GM23338 (cell line): ENCODE measurements around the gene ALOX15. TPM values are rescaled to one million over a fixed set of nuclear protein-coding genes. Genes with fewer than 3 reads are reported as not detected.

Experiments used
- ATAC-seq: fragments of 200-7000 bp; cut with Tn5 transposase; 3 replicates; pipeline ENCODE4 v1.9.1; 2020
- DNase-seq: peaks from one replicate; pipeline ENCODE4 v3.0.0-alpha.2; 2015; ENCODE audit warnings: low spot score
- H2AFZ ChIP-seq: fragments of 200-600 bp; sonication (generic); 2 replicates; pipeline ENCODE4 v1.8.0; 2016; ENCODE audit warnings: antibody characterized with exemption, mild to moderate bottlenecking, moderate library complexity
- H3F3A ChIP-seq: fragments of 200-600 bp; sonication (generic); replicated peaks from 2 replicates; pipeline ENCODE4 v1.8.0; 2017; ENCODE audit warnings: antibody characterized with exemption, mixed run types, low read depth
- H3K27ac ChIP-seq: fragments of 200-600 bp; sonication (generic); 2 replicates; pipeline ENCODE4 v1.6.1; 2016; ENCODE audit warnings: low read depth
- H3K27me3 ChIP-seq: fragments of 200-600 bp; sonication (generic); 2 replicates; pipeline ENCODE4 v1.8.0; 2016; ENCODE audit warnings: mild to moderate bottlenecking, mixed run types, moderate library complexity; ENCODE audit not compliant: insufficient read depth
- H3K36me3 ChIP-seq: fragments of 200-600 bp; sonication (generic); 2 replicates; pipeline ENCODE4 v1.8.0; 2016; ENCODE audit warnings: mild to moderate bottlenecking; ENCODE audit not compliant: insufficient read depth
- H3K4me1 ChIP-seq: fragments of 200-600 bp; sonication (generic); 2 replicates; pipeline ENCODE4 v1.8.0; 2016; ENCODE audit warnings: mild to moderate bottlenecking, moderate library complexity; ENCODE audit not compliant: insufficient read depth
- H3K4me2 ChIP-seq: fragments of 200-600 bp; sonication (generic); 2 replicates; pipeline ENCODE4 v1.7.1; 2017; ENCODE audit warnings: mixed run types
- H3K4me3 ChIP-seq: fragments of 200-600 bp; sonication (generic); 2 replicates; pipeline ENCODE4 v1.6.1; 2016; ENCODE audit warnings: mixed run types
- H3K79me2 ChIP-seq: fragments of 200-600 bp; sonication (generic); replicated peaks from 2 replicates; pipeline ENCODE4 v1.8.0; 2017; ENCODE audit warnings: mild to moderate bottlenecking; ENCODE audit not compliant: insufficient read depth
- H3K9me2 ChIP-seq: fragments of 200-600 bp; sonication (generic); 2 replicates; pipeline ENCODE4 v1.8.0; 2017; ENCODE audit not compliant: insufficient read depth
- H4K20me1 ChIP-seq: fragments of 200-600 bp; sonication (generic); replicated peaks from 2 replicates; pipeline ENCODE4 v1.8.0; 2017; ENCODE audit warnings: mild to moderate bottlenecking; ENCODE audit not compliant: insufficient read depth
- H3K27ac Mint-ChIP-seq: 2 replicates; pipeline ENCODE4 v1.8.0; 2020; ENCODE audit warnings: inconsistent platforms, mild to moderate bottlenecking, moderate library complexity, mixed read lengths
- H3K27me3 Mint-ChIP-seq: 3 replicates; pipeline ENCODE4 v1.8.0; 2022; ENCODE audit warnings: low read depth, mild to moderate bottlenecking, moderate library complexity, mixed read lengths, inconsistent platforms; ENCODE audit not compliant: insufficient read depth, poor library complexity
- H3K36me3 Mint-ChIP-seq: 3 replicates; pipeline ENCODE4 v1.8.0; 2021; ENCODE audit warnings: low read depth, mild to moderate bottlenecking, inconsistent platforms, moderate library complexity, mixed read lengths
- H3K4me1 Mint-ChIP-seq: 3 replicates; pipeline ENCODE4 v1.8.0; 2020; ENCODE audit warnings: mild to moderate bottlenecking, inconsistent platforms, mixed read lengths
- H3K4me3 Mint-ChIP-seq: 3 replicates; pipeline ENCODE4 v1.8.0; 2021; ENCODE audit warnings: moderate library complexity, mild to moderate bottlenecking, inconsistent platforms, mixed read lengths
- H3K9me3 Mint-ChIP-seq: 3 replicates; pipeline ENCODE4 v1.8.0; 2020; ENCODE audit warnings: moderate library complexity, mild to moderate bottlenecking, inconsistent platforms, mixed read lengths
- CREB1 ChIP-seq: fragments of 250-450 bp; sonication (Bioruptor Pico); IDR thresholded peaks from 2 replicates; pipeline ENCODE4 v1.5.0; 2020; ENCODE audit warnings: low read depth, mild to moderate bottlenecking, moderate library complexity
- EZH2 ChIP-seq: fragments of 200-600 bp; sonication (generic); IDR thresholded peaks from one replicate; pipeline ENCODE4 v1.8.0; 2017; ENCODE audit warnings: antibody characterized with exemption, mild to moderate bottlenecking, low read depth; ENCODE audit not compliant: unreplicated experiment
- EZH2phosphoT487 ChIP-seq: fragments of 200-600 bp; sonication (generic); IDR thresholded peaks from one replicate; pipeline ENCODE4 v1.8.1; 2018; ENCODE audit warnings: antibody characterized with exemption; ENCODE audit not compliant: unreplicated experiment
- JUNB ChIP-seq: IDR thresholded peaks from one replicate; pipeline ENCODE4 v1.6.1; 2016; ENCODE audit warnings: antibody characterized with exemption; ENCODE audit not compliant: unreplicated experiment
- NANOG ChIP-seq: IDR thresholded peaks from 2 replicates; pipeline ENCODE4 v1.6.1; 2016; ENCODE audit warnings: antibody characterized with exemption, borderline replicate concordance
- POLR2AphosphoS5 ChIP-seq: IDR thresholded peaks from 2 replicates; pipeline ENCODE4 v1.6.1; 2016; ENCODE audit warnings: antibody characterized with exemption, low read depth
- STAT1 ChIP-seq: IDR thresholded peaks from one replicate; pipeline ENCODE4 v1.6.1; 2016; ENCODE audit warnings: antibody characterized with exemption; ENCODE audit not compliant: unreplicated experiment
- ZNF114 ChIP-seq: fragments of 250-450 bp; sonication (Bioruptor Pico); IDR thresholded peaks from 2 replicates; pipeline ENCODE4 v1.5.0; 2020; ENCODE audit warnings: mild to moderate bottlenecking, moderate library complexity
- polyA plus RNA-seq: library from polyadenylated mRNA; unstranded; fragments of >200 nt; fragmentation: Nextera tagmentation; extraction: Ambion mirVana; gene quantifications from 2 replicates; pipeline ENCODE4 v1.2.1, GENCODE V29; 2016
- total RNA-seq: library from RNA; depleted of rRNA; stranded (reverse); fragments of >200 nt; shearing (Covaris generic); gene quantifications from 2 replicates; pipeline ENCODE4 v1.2.3, GENCODE V29; 2014
- TF ChIP-seq, protein P1 (sequence below), 2 experiments: fragments of 200-600 bp in 1 of 2; sonication (generic) in 1 of 2; conservative IDR thresholded peaks; 2 replicates each; pipeline versions ENCODE4 v1.5.1 to v1.6.1; 2016 to 2017; ENCODE audit warnings: antibody characterized with exemption in 2 of 2, low read depth in 2 of 2, mild to moderate bottlenecking in 2 of 2, moderate library complexity in 1 of 2
- TF ChIP-seq, protein P2 (sequence below): fragments of 250-450 bp; sonication (Bioruptor Pico); IDR thresholded peaks from 2 replicates; pipeline ENCODE4 v1.5.0; 2020; ENCODE audit warnings: mild to moderate bottlenecking, moderate library complexity

Gene ALOX15
- total and polyA plus RNA-seq, 2 experiments from 2014 or later = 1.2 to 1.4 TPM

DNA sequence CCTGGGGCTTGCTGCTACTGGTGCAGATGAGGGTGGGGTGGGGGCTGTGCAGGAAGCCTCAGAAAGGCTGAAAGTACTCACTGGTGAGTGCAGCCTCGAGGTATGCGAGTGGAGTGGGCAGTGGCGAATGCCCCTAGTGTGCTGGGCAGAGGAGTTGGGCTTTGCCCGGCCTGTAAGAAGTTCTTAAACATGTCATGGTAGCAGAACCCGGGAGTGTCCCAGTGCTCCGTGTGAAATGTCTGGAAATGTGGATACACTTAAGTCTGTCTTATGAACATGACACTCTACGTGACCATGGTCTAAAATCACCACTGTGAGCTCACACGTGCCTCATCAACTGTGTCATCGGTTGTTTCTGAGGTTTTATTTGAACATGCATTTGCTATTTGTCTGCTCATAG lies 55.4 kb downstream of the ALOX15 start (continued):
- no peak for TF ChIP-seq CREB1 (CRISPR knock-in tag)

DNA sequence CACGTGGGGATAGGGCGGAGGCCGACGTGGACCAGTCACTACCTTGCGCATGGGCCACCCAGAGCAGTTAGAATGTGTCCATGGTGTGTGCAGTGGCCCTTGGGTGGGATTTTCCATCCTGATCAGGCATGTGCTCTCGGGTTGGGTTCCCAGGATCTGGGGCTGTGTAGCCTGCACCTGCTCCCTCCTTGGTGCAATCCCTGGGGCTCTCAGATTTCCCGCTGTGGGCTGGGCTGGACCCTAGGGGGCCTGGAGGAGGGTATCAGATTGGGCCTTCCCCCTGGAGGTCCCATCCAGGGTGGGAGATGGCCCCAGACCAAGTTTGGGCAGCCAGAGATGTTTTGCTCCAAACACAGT lies 55.9 kb downstream of the ALOX15 start:
- Mint-ChIP-seq H3K4me3 (peak overlapping the region; percentile 73), H3K36me3 (no peaks in the 10 kb centered on the region), H3K4me1 (peaks cover 29% of the 10 kb centered on the region), H3K27ac (no peak overlapping the region), H3K27me3 (peaks cover 50% of the 10 kb centered on the region), H3K9me3 (no peaks in the 10 kb centered on the region)
- Histone ChIP-seq H3K27ac (no peak overlapping the region), H3K9me2 (no peaks in the 10 kb centered on the region), H2AFZ (no peak overlapping the region), H3F3A (no peaks in the 10 kb centered on the region), H4K20me1 (no peaks in the 10 kb centered on the region), H3K4me1 (peaks cover 9% of the 10 kb centered on the region), H3K79me2 (no peaks in the 10 kb centered on the region), H3K4me3 (peak overlapping the region; percentile 74), H3K36me3 (no peaks in the 10 kb centered on the region), H3K4me2 (peak overlapping the region; percentile 94; the same call in 1 of the 2 replicates), H3K27me3 (peaks cover 39% of the 10 kb centered on the region)
- TF ChIP-seq STAT1 (no peak), EZH2phosphoT487 (no peak), JUNB (no peak), CREB1 (CRISPR knock-in tag) (no peak), POLR2AphosphoS5 (no peak), ZNF114 (CRISPR knock-in tag) (no peak), NANOG (no peak), EZH2 (no peak)
- TF ChIP-seq, protein P1, sequence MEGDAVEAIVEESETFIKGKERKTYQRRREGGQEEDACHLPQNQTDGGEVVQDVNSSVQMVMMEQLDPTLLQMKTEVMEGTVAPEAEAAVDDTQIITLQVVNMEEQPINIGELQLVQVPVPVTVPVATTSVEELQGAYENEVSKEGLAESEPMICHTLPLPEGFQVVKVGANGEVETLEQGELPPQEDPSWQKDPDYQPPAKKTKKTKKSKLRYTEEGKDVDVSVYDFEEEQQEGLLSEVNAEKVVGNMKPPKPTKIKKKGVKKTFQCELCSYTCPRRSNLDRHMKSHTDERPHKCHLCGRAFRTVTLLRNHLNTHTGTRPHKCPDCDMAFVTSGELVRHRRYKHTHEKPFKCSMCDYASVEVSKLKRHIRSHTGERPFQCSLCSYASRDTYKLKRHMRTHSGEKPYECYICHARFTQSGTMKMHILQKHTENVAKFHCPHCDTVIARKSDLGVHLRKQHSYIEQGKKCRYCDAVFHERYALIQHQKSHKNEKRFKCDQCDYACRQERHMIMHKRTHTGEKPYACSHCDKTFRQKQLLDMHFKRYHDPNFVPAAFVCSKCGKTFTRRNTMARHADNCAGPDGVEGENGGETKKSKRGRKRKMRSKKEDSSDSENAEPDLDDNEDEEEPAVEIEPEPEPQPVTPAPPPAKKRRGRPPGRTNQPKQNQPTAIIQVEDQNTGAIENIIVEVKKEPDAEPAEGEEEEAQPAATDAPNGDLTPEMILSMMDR (conservative IDR thresholded peaks at IDR 0.05; ENCODE audit: low read depth in 2 of 2) = no peak
- TF ChIP-seq, protein P2, sequence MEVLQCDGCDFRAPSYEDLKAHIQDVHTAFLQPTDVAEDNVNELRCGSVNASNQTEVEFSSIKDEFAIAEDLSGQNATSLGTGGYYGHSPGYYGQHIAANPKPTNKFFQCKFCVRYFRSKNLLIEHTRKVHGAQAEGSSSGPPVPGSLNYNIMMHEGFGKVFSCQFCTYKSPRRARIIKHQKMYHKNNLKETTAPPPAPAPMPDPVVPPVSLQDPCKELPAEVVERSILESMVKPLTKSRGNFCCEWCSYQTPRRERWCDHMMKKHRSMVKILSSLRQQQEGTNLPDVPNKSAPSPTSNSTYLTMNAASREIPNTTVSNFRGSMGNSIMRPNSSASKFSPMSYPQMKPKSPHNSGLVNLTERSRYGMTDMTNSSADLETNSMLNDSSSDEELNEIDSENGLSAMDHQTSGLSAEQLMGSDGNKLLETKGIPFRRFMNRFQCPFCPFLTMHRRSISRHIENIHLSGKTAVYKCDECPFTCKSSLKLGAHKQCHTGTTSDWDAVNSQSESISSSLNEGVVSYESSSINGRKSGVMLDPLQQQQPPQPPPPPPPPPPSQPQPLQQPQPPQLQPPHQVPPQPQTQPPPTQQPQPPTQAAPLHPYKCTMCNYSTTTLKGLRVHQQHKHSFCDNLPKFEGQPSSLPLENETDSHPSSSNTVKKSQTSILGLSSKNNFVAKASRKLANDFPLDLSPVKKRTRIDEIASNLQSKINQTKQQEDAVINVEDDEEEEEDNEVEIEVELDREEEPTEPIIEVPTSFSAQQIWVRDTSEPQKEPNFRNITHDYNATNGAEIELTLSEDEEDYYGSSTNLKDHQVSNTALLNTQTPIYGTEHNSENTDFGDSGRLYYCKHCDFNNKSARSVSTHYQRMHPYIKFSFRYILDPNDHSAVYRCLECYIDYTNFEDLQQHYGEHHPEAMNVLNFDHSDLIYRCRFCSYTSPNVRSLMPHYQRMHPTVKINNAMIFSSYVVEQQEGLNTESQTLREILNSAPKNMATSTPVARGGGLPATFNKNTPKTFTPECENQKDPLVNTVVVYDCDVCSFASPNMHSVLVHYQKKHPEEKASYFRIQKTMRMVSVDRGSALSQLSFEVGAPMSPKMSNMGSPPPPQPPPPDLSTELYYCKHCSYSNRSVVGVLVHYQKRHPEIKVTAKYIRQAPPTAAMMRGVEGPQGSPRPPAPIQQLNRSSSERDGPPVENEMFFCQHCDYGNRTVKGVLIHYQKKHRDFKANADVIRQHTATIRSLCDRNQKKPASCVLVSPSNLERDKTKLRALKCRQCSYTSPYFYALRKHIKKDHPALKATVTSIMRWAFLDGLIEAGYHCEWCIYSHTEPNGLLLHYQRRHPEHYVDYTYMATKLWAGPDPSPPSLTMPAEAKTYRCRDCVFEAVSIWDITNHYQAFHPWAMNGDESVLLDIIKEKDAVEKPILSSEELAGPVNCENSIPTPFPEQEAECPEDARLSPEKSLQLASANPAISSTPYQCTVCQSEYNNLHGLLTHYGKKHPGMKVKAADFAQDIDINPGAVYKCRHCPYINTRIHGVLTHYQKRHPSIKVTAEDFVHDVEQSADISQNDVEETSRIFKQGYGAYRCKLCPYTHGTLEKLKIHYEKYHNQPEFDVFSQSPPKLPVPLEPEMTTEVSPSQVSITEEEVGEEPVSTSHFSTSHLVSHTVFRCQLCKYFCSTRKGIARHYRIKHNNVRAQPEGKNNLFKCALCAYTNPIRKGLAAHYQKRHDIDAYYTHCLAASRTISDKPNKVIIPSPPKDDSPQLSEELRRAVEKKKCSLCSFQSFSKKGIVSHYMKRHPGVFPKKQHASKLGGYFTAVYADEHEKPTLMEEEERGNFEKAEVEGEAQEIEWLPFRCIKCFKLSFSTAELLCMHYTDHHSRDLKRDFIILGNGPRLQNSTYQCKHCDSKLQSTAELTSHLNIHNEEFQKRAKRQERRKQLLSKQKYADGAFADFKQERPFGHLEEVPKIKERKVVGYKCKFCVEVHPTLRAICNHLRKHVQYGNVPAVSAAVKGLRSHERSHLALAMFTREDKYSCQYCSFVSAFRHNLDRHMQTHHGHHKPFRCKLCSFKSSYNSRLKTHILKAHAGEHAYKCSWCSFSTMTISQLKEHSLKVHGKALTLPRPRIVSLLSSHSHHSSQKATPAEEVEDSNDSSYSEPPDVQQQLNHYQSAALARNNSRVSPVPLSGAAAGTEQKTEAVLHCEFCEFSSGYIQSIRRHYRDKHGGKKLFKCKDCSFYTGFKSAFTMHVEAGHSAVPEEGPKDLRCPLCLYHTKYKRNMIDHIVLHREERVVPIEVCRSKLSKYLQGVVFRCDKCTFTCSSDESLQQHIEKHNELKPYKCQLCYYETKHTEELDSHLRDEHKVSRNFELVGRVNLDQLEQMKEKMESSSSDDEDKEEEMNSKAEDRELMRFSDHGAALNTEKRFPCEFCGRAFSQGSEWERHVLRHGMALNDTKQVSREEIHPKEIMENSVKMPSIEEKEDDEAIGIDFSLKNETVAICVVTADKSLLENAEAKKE = no peak
- DNase-seq = no peak
- no peak for ATAC-seq
